ENCODE measurements around the gene PSAT1. TPM values are rescaled to one million over a fixed set of nuclear protein-coding genes. Genes with fewer than 3 reads are reported as not detected.
"Not testable (repeated sequence)": the region's sequence is repeated elsewhere in the genome, so short reads cannot be mapped to it uniquely, and the experiment has no call there.

The PSAT1 gene
- total RNA-seq, 1 donor = 175 TPM

GRCh38 chr9:78278801-78279200 lies 18.1 kb upstream of the PSAT1 start:
- Histone ChIP-seq H2AFZ (ENCODE audit: low read length) (no peak overlapping the region), H3K4me1 (ENCODE audit: insufficient read depth, low read length) (no peaks in the 10 kb centered on the region), H3K36me3 (ENCODE audit: insufficient read depth, low read length) (no peaks in the 10 kb centered on the region), H3K27me3 (ENCODE audit: insufficient read depth, low read length) (no peaks in the 10 kb centered on the region), H3K4me3 (ENCODE audit: insufficient read depth, low read length) (no peak overlapping the region), H4K20me1 (ENCODE audit: insufficient read depth, low read length) (no peaks in the 10 kb centered on the region), H3K27ac (ENCODE audit: low read depth, low read length) (no peak overlapping the region), H3K9me3 (ENCODE audit: low read depth, low read length) (no peaks in the 10 kb centered on the region), H3K79me2 (ENCODE audit: insufficient read depth, low read length) (no peaks in the 10 kb centered on the region), H3K4me2 (ENCODE audit: insufficient read depth, low read length) (no peak overlapping the region)
- TF ChIP-seq, protein P1, sequence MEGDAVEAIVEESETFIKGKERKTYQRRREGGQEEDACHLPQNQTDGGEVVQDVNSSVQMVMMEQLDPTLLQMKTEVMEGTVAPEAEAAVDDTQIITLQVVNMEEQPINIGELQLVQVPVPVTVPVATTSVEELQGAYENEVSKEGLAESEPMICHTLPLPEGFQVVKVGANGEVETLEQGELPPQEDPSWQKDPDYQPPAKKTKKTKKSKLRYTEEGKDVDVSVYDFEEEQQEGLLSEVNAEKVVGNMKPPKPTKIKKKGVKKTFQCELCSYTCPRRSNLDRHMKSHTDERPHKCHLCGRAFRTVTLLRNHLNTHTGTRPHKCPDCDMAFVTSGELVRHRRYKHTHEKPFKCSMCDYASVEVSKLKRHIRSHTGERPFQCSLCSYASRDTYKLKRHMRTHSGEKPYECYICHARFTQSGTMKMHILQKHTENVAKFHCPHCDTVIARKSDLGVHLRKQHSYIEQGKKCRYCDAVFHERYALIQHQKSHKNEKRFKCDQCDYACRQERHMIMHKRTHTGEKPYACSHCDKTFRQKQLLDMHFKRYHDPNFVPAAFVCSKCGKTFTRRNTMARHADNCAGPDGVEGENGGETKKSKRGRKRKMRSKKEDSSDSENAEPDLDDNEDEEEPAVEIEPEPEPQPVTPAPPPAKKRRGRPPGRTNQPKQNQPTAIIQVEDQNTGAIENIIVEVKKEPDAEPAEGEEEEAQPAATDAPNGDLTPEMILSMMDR (IDR thresholded peaks at IDR 0.05; ENCODE audit: extremely low read depth, low read depth, low read length) = no peak
- no peak for DNase-seq (ENCODE audit: insufficient read length, low spot score, missing footprints)

- Histone ChIP-seq H3K27me3 (ENCODE audit: insufficient read depth, low read length) (no peaks in the 10 kb centered on the region), H3K27ac (ENCODE audit: low read depth, low read length) (no peak overlapping the region), H3K4me2 (ENCODE audit: insufficient read depth, low read length) (no peak overlapping the region), H3K79me2 (ENCODE audit: insufficient read depth, low read length) (no peaks in the 10 kb centered on the region), H3K36me3 (ENCODE audit: insufficient read depth, low read length) (no peaks in the 10 kb centered on the region), H3K4me1 (ENCODE audit: insufficient read depth, low read length) (no peaks in the 10 kb centered on the region), H2AFZ (ENCODE audit: low read length) (no peak overlapping the region), H3K4me3 (ENCODE audit: insufficient read depth, low read length) (no peak overlapping the region), H3K9me3 (ENCODE audit: low read depth, low read length) (no peaks in the 10 kb centered on the region), H4K20me1 (ENCODE audit: insufficient read depth, low read length) (no peaks in the 10 kb centered on the region)
- TF ChIP-seq, protein P1 (IDR thresholded peaks at IDR 0.05; ENCODE audit: extremely low read depth, low read depth, low read length) = no peak
- DNase-seq (ENCODE audit: insufficient read length, low spot score, missing footprints) = no peak
Observed at GRCh38 chr9:78280982-78281668, 15.8 kb upstream of the PSAT1 start.

DNA sequence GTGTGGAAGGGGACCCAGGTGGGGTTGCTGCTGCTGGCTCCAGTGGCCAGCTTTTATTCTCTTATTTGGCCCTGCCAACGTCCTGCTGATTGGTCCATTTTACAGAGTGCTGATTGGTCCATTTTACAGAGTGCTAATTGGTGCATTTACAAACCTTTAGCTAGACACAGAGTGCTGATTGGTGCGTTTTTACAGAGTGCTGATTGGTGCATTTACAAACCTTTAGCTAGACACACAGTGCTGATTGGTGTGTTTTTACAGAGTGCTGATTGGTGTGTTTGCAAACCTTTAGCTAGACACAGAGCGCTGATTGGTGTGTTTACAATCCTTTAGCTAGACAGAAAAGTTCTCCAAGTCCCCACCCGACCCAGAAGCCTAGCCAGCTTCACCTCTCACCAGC lies 12.7 kb upstream of the PSAT1 start:
- DNase-seq (ENCODE audit: insufficient read length, low spot score, missing footprints); H3K36me3 ChIP-seq (ENCODE audit: insufficient read depth, low read length); H2AFZ ChIP-seq (ENCODE audit: low read length); H3K27ac ChIP-seq (ENCODE audit: low read depth, low read length); H3K4me1 ChIP-seq (ENCODE audit: insufficient read depth, low read length); H3K79me2 ChIP-seq (ENCODE audit: insufficient read depth, low read length); H3K4me3 ChIP-seq (ENCODE audit: insufficient read depth, low read length); H4K20me1 ChIP-seq (ENCODE audit: insufficient read depth, low read length); H3K4me2 ChIP-seq (ENCODE audit: insufficient read depth, low read length); H3K27me3 ChIP-seq (ENCODE audit: insufficient read depth, low read length); H3K9me3 ChIP-seq (ENCODE audit: low read depth, low read length): not testable (repeated sequence)

DNA sequence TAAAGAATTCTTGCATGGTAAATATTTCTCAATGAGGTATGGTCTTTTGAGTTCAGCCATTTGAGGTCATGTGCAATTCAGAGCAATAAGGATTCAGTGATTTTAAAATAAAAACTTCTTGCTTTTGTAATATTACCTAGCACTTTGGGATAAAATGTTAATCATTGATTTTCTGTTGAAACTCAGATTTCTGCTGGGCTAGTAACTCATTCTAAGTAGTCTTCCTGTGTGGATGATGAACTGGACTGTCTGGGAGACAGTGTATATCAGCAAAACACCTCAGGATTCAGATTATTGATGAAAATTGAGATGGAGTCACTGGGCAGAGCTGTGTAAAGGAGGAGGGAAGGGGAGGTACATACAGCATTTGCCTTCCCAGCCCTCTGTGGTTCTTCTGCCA lies 10.8 kb upstream of the PSAT1 start:
- Histone ChIP-seq H3K9me3 (ENCODE audit: low read depth, low read length) (no peaks in the 10 kb centered on the region), H3K4me1 (ENCODE audit: insufficient read depth, low read length) (no peaks in the 10 kb centered on the region), H3K27ac (ENCODE audit: low read depth, low read length) (no peak overlapping the region), H3K27me3 (ENCODE audit: insufficient read depth, low read length) (no peaks in the 10 kb centered on the region), H2AFZ (ENCODE audit: low read length) (no peak overlapping the region), H4K20me1 (ENCODE audit: insufficient read depth, low read length) (no peaks in the 10 kb centered on the region), H3K36me3 (ENCODE audit: insufficient read depth, low read length) (no peaks in the 10 kb centered on the region), H3K79me2 (ENCODE audit: insufficient read depth, low read length) (no peaks in the 10 kb centered on the region), H3K4me2 (ENCODE audit: insufficient read depth, low read length) (no peak overlapping the region), H3K4me3 (ENCODE audit: insufficient read depth, low read length) (no peak overlapping the region)
- TF ChIP-seq, protein P1 (IDR thresholded peaks at IDR 0.05; ENCODE audit: extremely low read depth, low read depth, low read length) = no peak
- no peak for DNase-seq (ENCODE audit: insufficient read length, low spot score, missing footprints)

All from osteoblast (primary cell).